H54 (cell line): Measurements from ENCODE around the gene GPR162.

Experiments used
- DNase-seq: peaks from one replicate; pipeline ENCODE4 v3.0.0; 2011; ENCODE audit warnings: low spot score, mixed read lengths; ENCODE audit not compliant: insufficient read length
- FAIRE-seq: peaks from 3 replicates; lab custom pipeline; 2011; peaks lifted over from hg19 to GRCh38; lab: Jason Lieb, UNC
- POLR2A ChIP-seq: IDR thresholded peaks from 2 replicates; pipeline ENCODE4 v1.6.1; 2011; ENCODE audit warnings: low read depth, mild to moderate bottlenecking, low read length

GPR162 gene

DNA sequence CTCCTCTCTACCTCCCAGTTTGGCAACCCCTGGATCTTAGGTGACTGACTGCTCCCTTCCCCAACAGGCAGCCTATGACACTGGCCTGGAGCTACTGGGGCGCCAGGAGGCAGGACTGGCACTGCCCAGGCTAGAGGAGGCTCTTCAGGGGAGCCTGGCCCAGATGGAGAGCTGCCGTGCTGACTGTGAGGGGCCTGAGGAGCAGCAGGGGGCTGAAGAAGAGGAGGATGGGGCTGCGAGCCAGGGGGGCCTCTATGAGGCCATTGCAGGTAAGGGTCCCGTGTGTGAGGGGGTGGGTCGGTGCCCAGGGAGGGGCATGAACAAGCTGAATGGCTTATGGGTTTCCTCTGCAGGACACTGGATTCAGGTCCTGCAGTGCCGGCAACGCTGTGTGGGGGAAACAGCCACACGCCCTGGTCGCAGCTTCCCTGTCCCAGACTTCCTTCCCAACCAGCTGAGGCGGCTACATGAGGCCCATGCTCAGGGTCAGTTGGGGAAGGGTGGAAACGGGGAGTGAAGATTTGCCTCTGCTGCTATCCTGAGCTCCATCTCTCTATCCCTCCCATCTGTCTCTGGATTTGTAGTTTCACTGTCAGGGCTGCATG is 8.8 kb downstream of the GPR162 start:
- no peak for FAIRE-seq

DNA sequence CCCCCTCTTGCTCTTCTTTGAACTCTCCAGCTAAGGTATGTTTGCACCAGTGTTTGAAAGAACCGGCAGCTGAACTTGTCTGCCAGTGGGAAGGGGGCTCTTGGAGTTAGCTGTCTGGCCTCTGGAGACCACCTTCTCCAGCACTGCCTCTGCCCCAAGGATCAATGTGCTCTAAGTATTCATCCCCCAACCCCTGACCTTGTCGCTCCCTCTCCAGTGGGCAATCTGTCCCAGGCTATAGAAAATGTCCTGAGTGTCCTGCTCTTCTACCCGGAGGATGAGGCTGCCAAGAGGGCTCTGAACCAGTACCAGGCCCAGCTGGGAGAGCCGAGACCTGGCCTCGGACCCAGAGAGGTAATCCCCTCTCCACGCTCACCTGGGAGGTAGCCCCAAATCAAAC is 9.4 kb downstream of the GPR162 start:
- FAIRE-seq: no peak
- TF ChIP-seq POLR2A: no peak
- DNase-seq: no peak

More for the DNA sequence above, 8.8 kb downstream of the GPR162 start:
- TF ChIP-seq POLR2A: no peak
- DNase-seq: no peak

DNA sequence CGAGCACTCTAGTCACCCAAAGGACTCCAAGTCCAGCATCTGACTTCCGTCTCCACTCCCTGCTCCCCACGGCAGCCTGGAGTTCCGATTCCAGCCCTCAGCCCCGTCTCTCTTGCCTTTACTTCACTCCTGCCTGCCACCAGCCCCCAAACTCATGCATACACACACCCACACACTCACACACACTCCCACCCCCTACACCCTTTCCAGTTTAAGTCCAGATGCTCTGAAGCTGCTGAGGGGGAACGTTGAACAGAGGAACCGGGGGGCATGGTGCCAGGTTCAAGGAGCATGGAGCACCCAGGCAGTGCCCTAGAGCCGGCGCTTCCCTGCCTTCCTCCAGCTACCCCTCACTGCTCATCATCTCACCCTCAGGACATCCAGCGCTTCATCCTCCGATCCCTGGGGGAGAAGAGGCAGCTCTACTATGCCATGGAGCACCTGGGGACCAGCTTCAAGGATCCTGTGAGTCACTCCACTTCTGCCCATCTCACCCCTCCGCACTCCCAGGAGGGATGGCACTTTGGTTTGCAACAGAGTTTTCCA is 9.9 kb downstream of the GPR162 start:
- FAIRE-seq: no peak
- TF ChIP-seq POLR2A: no peak
- DNase-seq: no peak

DNA sequence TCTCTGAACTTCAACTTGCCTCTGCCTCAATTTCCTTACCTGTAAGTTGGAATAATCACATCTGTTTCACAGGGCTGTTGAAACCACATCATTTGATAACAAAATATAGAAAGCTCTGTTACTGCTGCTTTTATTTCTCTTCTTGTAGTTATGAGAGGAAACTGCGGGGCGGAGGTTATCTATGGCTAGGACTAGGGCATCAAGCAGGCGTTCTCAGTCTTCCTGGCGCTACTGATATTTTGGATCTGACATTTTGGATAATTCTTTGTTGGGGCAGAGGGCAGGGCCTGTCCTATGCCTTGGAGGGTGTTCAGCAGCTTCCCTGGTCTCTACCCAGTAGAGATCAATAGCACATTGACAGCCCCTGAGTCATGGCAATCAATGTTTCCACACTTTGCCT is 10.5 kb downstream of the GPR162 start:
- DNase-seq (no peak), FAIRE-seq (no peak)
- no peak for TF ChIP-seq POLR2A

DNA sequence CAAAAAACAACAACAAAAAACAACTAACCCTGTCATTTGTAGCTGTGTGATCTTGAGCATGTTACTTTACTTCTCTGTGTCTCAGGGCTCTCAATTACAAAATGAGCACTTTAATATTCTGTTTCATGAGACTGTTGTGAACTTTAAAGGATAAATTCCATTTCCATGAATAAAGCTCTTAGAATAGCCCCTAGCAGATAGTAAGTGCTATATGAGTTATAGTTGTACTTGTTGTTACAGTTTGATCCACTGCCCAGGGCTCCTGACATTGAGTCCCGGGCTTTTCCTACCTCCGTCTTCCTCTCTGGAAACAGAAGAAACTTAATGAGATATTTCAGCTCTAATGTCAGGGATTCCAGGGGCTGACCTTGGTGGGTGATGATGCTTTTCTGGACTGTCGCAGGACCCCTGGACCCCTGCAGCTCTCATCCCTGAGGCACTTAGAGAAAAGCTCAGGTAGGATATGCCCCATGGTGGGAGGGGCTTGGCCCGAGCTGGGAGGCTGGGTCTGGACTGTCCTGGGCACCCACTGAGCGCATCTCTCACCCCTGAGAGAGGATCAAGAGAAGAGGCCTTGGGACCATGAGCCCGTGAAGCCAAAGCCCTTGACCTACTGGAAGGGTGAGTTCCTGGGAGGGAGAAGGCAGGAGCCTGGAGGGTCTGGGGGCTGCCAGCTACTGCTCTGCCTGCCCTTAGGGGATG is 11.7 kb downstream of the GPR162 start:
- no peak for TF ChIP-seq POLR2A
- DNase-seq (no peak), FAIRE-seq (no peak)

DNA sequence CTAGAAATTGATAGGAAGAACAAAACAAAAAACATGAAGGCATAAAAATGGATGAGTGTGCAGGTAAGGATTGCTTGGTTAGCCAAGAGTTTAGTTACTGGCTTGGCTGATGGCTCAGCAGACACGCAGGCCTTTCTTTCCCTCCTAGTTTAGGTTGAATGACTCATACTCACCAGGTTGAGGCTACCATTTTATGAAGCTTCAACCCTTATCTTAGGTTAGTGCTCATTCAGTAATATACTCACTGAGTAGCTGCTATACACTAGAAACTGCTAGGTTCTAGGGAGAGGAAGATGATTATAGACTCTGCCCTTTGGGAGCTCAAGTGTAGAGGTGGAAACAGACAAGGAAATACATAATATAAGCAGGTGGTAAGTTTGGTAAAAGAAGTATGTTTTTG is 12.6 kb downstream of the GPR162 start:
- TF ChIP-seq POLR2A: no peak
- FAIRE-seq: no peak
- DNase-seq: no peak

DNA sequence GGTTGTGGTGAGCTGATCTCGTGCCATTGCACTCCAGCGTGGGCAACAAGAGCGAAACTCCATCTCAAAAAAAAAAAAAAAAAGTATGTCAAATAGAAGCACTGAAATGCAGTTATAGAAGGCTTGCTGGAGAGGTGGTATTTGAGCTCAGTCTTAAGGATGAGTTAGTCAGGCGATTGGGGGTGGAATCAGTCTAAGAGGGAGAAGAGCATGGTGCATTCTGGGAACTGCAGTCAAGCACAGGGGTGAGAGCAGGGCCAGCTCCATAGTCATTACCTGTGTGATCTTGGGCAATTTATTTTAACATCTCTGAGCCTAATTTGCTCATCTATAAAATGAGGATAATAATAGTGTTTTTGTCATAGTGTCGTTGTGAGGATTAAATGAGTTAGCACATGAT is 13.3 kb downstream of the GPR162 start:
- DNase-seq: no peak
- FAIRE-seq: no peak
- TF ChIP-seq POLR2A: no peak

DNA sequence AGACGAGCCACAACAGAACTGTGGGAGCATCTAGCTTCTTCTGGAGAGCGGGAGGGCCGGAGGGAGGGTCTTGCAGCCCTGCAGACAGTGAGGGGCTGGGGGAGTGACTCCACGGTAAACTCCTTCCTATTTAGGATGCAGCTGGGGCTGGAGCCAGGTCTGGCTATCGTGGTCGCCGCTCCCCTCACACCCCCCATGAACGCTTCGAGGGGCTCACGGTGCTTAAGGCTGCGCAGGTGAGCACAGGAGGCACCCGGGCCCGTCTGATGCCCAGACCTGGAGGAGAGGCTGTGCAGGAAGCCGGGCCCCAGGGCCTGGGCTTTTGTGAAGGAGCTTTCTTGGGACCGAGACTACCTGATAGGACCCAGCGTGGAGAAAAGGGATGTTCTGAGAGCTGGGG is 15.2 kb downstream of the GPR162 start:
- no peak for TF ChIP-seq POLR2A
- FAIRE-seq: no peak

DNA sequence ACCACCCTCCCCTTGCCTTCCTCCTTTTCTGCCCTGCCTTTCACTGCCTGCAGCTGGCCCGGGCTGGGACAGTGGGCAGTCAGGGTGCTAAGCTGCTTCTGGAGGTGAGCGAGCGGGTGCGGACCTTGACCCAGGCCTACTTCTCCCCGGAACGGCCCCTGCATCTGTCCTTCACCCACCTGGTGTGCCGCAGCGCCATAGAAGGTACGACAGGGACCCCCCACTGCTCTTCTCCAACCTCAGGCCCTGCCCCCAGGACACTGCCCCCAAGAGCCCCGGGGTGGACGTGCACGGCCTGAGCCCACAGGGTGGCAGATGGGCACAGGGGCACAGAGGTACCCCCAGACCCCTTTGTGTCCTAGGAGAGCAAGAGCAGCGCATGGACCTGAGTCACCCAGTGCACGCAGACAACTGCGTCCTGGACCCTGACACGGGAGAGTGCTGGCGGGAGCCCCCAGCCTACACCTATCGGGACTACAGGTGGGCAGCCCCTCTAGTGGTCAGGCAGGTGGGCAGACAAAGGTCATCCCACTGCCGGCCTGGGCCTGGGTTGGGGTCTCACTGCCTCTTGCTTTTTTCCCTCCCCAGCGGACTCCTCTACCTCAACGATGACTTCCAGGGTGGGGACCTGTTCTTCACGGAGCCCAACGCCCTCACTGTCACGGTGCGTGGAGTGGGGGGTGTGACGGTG is 15.9 kb downstream of the GPR162 start:
- FAIRE-seq: no peak
- DNase-seq: no peak
- TF ChIP-seq POLR2A: no peak

More for the DNA sequence above, 15.2 kb downstream of the GPR162 start:
- no peak for DNase-seq

DNA sequence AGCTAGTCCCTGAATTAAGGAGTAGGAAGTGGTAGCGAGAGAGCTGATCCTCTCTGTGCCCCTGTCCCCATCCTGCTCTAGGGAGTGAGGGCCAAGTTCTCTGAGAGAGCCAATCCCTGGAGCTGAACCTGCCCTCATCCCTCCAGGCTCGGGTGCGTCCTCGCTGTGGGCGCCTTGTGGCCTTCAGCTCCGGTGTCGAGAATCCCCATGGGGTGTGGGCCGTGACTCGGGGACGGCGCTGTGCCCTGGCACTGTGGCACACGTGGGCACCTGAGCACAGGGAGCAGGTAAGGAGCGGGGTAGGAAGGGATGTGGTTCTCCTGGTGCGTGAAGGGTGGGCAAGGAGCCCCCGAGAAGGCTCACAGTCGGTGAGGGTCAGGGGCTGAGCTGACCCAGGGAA is 17.2 kb downstream of the GPR162 start:
- DNase-seq (no peak), FAIRE-seq (no peak)
- TF ChIP-seq POLR2A: no peak

DNA sequence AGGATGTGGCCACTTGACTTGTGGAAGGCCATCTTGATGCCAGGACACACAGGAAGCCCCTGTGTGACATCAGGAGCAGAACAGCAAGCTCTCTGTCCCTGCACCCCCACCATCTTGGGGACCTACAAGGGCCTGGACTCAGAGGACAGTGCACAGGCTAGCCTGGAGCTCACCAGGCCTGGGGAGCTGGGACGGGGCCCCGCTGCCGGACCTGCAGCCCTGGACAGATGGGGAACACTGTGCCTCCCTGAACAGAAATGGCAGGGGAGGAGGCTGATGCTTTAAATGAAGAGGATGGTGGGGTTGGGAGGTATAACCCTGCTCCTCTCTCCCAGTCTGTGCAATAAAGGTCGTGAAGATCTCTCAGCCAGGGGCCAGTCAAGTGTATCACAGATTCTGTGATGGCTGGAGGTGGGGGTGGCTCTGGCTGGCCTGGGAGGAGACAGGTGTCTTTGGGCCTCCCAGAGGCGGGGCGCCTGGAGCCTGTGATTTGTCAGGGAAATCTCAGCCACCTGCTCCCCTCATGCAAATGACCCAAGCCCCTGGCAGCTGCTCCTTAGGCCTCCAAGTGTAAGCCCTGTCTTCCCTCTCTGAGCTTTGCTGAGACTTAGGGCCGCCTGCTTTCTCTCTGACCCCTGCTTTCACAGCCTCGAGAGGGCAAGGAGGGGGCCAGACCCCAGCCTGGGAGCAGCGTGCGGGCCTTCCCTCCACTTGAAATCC is 18.0 kb downstream of the GPR162 start:
- DNase-seq (no peak), FAIRE-seq (no peak)
- no peak for TF ChIP-seq POLR2A

DNA sequence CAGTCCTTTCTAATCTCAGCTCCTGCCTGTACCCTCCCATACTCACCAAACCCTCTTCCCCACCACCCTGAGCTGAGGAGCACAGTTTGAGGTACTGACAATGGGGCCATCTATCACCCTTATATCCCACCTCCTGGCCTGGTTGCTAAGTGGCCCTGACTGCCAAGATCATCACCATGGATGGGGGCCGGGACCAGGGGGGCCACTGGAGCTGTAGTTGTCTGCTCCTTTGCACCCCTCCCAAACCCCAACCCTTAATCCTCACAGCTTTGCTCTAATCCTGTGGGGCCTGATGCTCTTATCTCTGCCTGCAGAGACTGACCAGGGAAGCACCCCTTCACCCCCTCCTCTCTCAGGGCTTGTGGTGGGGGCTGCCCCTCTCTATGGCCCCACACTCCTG is 18.7 kb downstream of the GPR162 start:
- TF ChIP-seq POLR2A: no peak
- DNase-seq (no peak), FAIRE-seq (no peak)

DNA sequence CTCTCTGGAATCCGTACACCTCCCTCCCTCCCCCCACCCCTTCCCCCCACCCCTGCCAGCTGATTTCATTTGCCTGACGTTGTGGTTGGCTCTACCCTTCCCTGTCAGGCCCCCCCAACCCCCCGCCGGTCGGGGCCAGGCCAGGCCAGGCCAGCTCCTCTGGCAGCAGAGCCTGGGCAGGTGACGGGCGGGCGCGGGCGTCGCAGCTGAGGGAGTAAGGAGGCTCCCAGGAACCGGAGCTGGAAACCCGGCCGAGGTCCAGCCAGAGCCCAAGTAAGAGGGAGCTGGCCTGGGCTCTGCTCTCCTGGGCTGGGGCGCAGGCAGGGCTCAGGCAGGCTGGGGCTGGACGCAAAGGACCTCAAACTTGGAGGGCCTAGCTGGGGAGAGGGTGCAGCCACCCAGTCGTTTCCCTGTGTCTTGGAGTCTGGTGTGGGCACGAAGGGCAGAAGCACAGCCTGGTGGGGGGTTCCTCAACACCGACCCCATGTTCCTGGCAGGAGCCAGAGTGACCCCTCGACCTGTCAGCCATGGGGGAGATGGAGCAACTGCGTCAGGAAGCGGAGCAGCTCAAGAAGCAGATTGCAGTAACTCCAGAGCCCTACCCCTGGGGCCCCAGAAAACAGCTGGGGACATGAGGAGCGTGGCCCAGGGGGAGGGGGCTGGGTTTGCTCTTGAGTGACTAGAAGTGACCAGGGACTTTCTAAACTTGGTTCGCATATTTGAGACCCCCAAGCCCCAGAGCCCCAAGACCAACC is 19.3 kb downstream of the GPR162 start, which contains the start of gene GNB3:
Gene GNB3, plus strand, starts transcription at position 165 of the 755 bp plus-strand sequence. Its CDS starts 363 bp downstream, at position 528.
- no peak for TF ChIP-seq POLR2A
- FAIRE-seq (no peak), DNase-seq (no peak)
